SK-N-MC (cell line): ENCODE results near the gene SMOC1.

Experiments
- EZH2 ChIP-seq: fragments of 200-600 bp; sonication (generic); IDR thresholded peaks from one replicate; pipeline ENCODE4 v1.6.1; 2017; ENCODE audit warnings: antibody characterized with exemption
- POLR2AphosphoS5 ChIP-seq: IDR thresholded peaks from 2 replicates; pipeline ENCODE4 v1.6.1; 2012; ENCODE audit warnings: mild to moderate bottlenecking, low read depth, low read length, borderline replicate concordance

GRCh38 chr14:70027785-70028428, 148.7 kb downstream of the SMOC1 start:
- TF ChIP-seq EZH2, result no peak
- TF ChIP-seq POLR2AphosphoS5, result no peak
